Kidney (tissue), 14 donors: ENCODE results near the gene FBXO4. TPM values are rescaled to one million over a fixed set of nuclear protein-coding genes. Genes with fewer than 3 reads are reported as not detected.
"Not testable (repeated sequence)": the region's sequence is repeated elsewhere in the genome, so short reads cannot be mapped to it uniquely, and the experiment has no call there.

ENCODE experiments used
- DNase-seq, 5 donors: peaks; one replicate each; pipeline ENCODE4 v3.0.0-alpha.2; 2013 to 2020
- FAIRE-seq: peaks from 2 replicates; lab custom pipeline; 2012; peaks lifted over from hg19 to GRCh38; lab: Jason Lieb, UNC
- H3K27ac ChIP-seq, 2 donors: one replicate each; pipeline ENCODE4 v1.7.0; 2013; ENCODE audit warnings: low read depth in 2 of 2, low read length in 2 of 2, inconsistent platforms in 1 of 2
- H3K27me3 ChIP-seq: one replicate; pipeline ENCODE4 v1.7.1; 2013; ENCODE audit warnings: low read length, inconsistent platforms; ENCODE audit not compliant: control insufficient read depth, insufficient read depth
- H3K36me3 ChIP-seq, 3 donors: one replicate each; pipeline versions ENCODE4 v1.7.0 to v1.7.1; 2013; ENCODE audit warnings: low read length in 3 of 3, control low read depth in 1 of 3, inconsistent platforms in 1 of 3; ENCODE audit not compliant: insufficient read depth in 3 of 3, control insufficient read depth in 2 of 3
- H3K4me1 ChIP-seq, 3 donors: one replicate each; pipeline versions ENCODE4 v1.7.0 to v1.7.1; 2013; ENCODE audit warnings: low read length in 3 of 3, inconsistent platforms in 1 of 3, low read depth in 1 of 3; ENCODE audit not compliant: control insufficient read depth in 2 of 3, insufficient read depth in 2 of 3
- H3K4me3 ChIP-seq, 3 donors: one replicate each; pipeline versions ENCODE4 v1.7.0 to v1.8.1; 2013; ENCODE audit warnings: low read length in 3 of 3, control low read depth in 1 of 3, inconsistent platforms in 1 of 3
- H3K9ac ChIP-seq, 3 donors: one replicate each; pipeline versions ENCODE4 v1.7.0 to v1.7.1; 2013; ENCODE audit warnings: low read length in 3 of 3, control low read depth in 1 of 3, inconsistent platforms in 1 of 3
- H3K9me3 ChIP-seq, 3 donors: one replicate each; pipeline versions ENCODE4 v1.7.0 to v1.7.1; 2013; ENCODE audit warnings: low read length in 3 of 3, control low read depth in 1 of 3, inconsistent platforms in 1 of 3; ENCODE audit not compliant: control insufficient read depth in 2 of 3, insufficient read depth in 1 of 3
- intact Hi-C: fragments of 100-400 bp; cut with DNase I; formaldehyde crosslinking; loops from one replicate; pipeline ENCODE4 v1.11.1; 2022
- polyA plus RNA-seq: library from polyadenylated mRNA; stranded (reverse); fragments of 350-450 nt; fragmentation: Illumina TruSeq; extraction: RNeasy Lipid Tissue Mini Kit (QIAGEN cat#74804); gene quantifications from one replicate; pipeline ENCODE4 v1.2.3, GENCODE V29; 2014; ENCODE audit warnings: low read depth, low replicate concordance; ENCODE audit not compliant: insufficient read depth
- total RNA-seq: library from RNA; stranded (reverse); fragmentation: NEBNext Ultra II Directional; extraction: Animal tissue kit (Norgen Biotek cat#: 25700); gene quantifications from one replicate; pipeline ENCODE4 v1.2.1, GENCODE V29; 2021
- TF ChIP-seq, protein P1 (sequence below): IDR thresholded peaks from 3 replicates; pipeline ENCODE4 v1.5.1; 2012; ENCODE audit warnings: mild to moderate bottlenecking, moderate library complexity, borderline replicate concordance; ENCODE audit not compliant: insufficient read depth; ENCODE audit errors: extremely low read depth
- donor health status: control.
- donor health status: control.
- donor health status: control.
- donor health status: control.
- donor health status: control.
- donor health status: DM: yes; HTN: yes; CAD: no.
- donor health status: Normal renal cell carcinoma (clear cell type).

FBXO4 gene
- total and polyA plus RNA-seq, 2 donors from 2014 or later = 7.8 to 12.8 TPM

DNA sequence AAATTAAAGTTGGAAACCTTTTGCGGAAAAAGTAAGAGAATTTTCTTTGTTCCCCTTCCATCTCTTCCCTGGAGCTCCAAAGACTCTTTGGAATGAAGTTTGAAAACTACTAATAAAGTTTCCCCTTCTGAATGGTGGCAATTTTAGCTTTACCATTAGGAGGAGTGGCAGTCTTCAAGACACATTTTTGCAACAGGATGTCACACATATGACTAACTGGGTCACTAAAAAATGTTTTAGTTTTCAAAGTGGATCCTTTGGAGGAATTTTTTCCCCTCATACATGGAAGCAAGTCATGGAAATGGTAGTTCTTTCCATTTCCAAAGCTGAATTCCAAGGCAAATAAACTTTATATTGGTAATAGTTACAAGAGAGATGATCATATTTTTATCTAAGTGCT, 15.6 kb downstream of the FBXO4 start:
- Histone ChIP-seq H3K27me3 (no peaks in the 10 kb centered on the region), H3K4me1 (no peaks in the 10 kb centered on the region), H3K9me3 (no peaks in the 10 kb centered on the region), H3K27ac (no peak overlapping the region), H3K4me3 (no peak overlapping the region), H3K36me3 (peaks cover 0 to 5% (median 3%) of the 10 kb centered on the region in 3 donors), H3K9ac (no peak overlapping the region)
- no peak for FAIRE-seq
- no peak for DNase-seq
- TF ChIP-seq, protein P1, sequence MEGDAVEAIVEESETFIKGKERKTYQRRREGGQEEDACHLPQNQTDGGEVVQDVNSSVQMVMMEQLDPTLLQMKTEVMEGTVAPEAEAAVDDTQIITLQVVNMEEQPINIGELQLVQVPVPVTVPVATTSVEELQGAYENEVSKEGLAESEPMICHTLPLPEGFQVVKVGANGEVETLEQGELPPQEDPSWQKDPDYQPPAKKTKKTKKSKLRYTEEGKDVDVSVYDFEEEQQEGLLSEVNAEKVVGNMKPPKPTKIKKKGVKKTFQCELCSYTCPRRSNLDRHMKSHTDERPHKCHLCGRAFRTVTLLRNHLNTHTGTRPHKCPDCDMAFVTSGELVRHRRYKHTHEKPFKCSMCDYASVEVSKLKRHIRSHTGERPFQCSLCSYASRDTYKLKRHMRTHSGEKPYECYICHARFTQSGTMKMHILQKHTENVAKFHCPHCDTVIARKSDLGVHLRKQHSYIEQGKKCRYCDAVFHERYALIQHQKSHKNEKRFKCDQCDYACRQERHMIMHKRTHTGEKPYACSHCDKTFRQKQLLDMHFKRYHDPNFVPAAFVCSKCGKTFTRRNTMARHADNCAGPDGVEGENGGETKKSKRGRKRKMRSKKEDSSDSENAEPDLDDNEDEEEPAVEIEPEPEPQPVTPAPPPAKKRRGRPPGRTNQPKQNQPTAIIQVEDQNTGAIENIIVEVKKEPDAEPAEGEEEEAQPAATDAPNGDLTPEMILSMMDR = no peak
- intact Hi-C loops = no loop called here

DNA sequence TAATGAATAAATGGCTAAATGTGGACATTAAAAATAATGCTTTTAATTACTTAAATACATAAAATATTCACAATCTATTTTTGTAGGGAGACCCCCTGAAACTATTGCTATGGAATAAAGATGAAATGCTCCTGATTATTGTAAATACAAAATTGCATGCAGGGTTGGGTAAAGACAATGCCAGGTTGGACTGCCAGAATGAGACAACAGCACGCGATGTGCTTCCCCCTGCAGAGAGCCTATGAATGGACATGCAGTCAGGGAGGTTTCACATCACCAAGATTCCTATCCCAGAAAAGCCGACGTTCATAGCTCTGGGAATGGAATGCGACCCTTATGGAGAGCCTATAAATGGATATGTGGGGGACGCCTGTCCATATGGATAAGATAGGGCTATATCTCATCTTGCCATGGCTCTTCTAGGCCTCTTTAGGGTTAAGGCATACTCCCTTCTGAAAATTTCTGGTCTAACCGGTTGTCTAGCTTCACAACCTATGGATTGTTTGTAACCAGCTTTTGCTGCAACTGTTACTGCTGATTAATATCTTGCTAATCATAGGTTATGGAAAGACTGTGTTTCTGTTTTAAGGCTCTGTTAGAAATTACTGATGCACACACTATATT, 20.4 kb downstream of the FBXO4 start:
- FAIRE-seq, H3K4me3 ChIP-seq, H3K27ac ChIP-seq, intact Hi-C loops, H3K9ac ChIP-seq, H3K27me3 ChIP-seq, DNase-seq, H3K36me3 ChIP-seq, H3K4me1 ChIP-seq, H3K9me3 ChIP-seq: not testable (repeated sequence)

DNA sequence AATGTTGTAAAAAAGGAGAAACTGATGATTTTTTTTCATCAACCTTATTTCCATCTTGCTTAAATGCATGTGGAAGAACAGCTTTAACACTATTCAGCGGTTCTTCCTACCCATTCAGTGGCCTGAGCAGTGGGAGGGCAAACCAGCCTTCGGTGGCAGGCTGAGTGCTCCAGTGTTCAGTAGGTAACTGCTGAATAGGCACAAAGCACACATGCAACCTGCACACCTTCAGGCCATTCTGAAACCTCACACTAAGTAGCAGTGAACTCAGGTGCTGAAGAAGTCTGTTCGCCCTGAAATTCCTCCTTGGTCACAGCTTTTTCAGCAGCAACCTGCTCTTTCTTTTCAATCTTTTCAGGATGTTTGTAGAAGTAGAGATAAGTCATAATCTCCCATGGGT, 26.1 kb downstream of the FBXO4 start:
- Histone ChIP-seq H3K9ac (no peak overlapping the region), H3K27me3 (no peaks in the 10 kb centered on the region), H3K4me3 (no peak overlapping the region), H3K4me1 (no peaks in the 10 kb centered on the region), H3K36me3 (no peaks in the 10 kb centered on the region), H3K9me3 (peaks cover 0 to 2% (median 0%) of the 10 kb centered on the region in 3 donors), H3K27ac (no peak overlapping the region)
- DNase-seq = no peak
- intact Hi-C loops = no loop called here
- TF ChIP-seq, protein P1 = no peak
- no peak for FAIRE-seq

DNA sequence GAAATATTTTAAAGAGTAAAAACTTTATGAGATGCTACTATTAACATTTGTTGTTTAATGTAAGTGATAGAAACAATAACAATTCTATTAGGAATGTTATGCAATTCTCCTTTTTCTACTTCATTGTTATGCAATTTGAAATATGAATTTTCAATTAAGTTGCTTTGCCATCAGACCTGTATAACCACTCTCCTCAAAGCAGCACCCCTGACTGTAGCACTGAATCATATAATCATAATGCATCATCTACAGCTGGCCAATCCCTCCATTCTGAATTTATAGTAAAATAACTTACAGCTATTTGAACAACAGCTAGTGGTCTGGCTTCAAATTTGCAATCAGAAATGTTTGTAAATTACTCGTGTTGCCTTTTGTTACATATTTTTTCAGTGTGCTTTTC, 29.2 kb downstream of the FBXO4 start:
- intact Hi-C loops = no loop called here
- no peaks in the 10 kb centered on the region for H3K4me1 ChIP-seq

More for the DNA sequence above, 29.2 kb downstream of the FBXO4 start:
- Histone ChIP-seq H3K9me3 (peaks cover 0 to 2% (median 0%) of the 10 kb centered on the region in 3 donors), H3K27ac (no peak overlapping the region), H3K36me3 (no peaks in the 10 kb centered on the region), H3K9ac (no peak overlapping the region), H3K4me3 (no peak overlapping the region), H3K27me3 (no peaks in the 10 kb centered on the region)
- FAIRE-seq = no peak
- TF ChIP-seq, protein P1 = no peak
- DNase-seq = no peak
